Measurements from ENCODE around the gene CPSF2. TPM values are rescaled to one million over a fixed set of nuclear protein-coding genes. Genes with fewer than 3 reads are reported as not detected.
"Not testable (repeated sequence)": the region's sequence is repeated elsewhere in the genome, so short reads cannot be mapped to it uniquely, and the experiment has no call there.

The CPSF2 gene
- total and polyA plus RNA-seq, 10 of the 15 experiments (the other 5 are each of a cell fraction or from before 2014, with no cell fraction given), result 18.2 to 71.8 (median 47.0) TPM

DNA sequence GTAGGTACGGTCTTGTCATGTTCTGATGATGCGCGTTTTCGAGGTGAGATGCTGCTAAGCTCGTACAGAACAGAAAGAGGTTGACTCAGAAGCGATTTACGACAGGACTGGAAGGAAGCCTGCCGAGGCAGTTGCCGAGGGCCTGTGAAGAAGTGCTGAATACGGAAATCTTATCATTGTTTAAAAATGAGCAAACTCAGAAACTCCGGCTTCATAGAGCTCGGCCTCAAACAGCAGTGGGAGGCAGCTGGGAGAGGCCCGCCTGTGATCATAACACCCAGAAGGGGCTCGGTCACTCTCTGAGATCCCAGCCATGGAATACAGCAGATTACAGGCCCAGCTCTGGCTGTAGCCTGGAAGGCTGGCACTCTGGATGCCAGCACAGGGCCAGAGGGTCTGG, 87.4 kb downstream of the CPSF2 start (continued):
- TF ChIP-seq, protein P1, sequence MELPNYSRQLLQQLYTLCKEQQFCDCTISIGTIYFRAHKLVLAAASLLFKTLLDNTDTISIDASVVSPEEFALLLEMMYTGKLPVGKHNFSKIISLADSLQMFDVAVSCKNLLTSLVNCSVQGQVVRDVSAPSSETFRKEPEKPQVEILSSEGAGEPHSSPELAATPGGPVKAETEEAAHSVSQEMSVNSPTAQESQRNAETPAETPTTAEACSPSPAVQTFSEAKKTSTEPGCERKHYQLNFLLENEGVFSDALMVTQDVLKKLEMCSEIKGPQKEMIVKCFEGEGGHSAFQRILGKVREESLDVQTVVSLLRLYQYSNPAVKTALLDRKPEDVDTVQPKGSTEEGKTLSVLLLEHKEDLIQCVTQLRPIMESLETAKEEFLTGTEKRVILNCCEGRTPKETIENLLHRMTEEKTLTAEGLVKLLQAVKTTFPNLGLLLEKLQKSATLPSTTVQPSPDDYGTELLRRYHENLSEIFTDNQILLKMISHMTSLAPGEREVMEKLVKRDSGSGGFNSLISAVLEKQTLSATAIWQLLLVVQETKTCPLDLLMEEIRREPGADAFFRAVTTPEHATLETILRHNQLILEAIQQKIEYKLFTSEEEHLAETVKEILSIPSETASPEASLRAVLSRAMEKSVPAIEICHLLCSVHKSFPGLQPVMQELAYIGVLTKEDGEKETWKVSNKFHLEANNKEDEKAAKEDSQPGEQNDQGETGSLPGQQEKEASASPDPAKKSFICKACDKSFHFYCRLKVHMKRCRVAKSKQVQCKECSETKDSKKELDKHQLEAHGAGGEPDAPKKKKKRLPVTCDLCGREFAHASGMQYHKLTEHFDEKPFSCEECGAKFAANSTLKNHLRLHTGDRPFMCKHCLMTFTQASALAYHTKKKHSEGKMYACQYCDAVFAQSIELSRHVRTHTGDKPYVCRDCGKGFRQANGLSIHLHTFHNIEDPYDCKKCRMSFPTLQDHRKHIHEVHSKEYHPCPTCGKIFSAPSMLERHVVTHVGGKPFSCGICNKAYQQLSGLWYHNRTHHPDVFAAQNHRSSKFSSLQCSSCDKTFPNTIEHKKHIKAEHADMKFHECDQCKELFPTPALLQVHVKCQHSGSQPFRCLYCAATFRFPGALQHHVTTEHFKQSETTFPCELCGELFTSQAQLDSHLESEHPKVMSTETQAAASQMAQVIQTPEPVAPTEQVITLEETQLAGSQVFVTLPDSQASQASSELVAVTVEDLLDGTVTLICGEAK (IDR thresholded peaks at IDR 0.05; ENCODE audit: borderline replicate concordance), result no peak
- TF ChIP-seq, protein P2, sequence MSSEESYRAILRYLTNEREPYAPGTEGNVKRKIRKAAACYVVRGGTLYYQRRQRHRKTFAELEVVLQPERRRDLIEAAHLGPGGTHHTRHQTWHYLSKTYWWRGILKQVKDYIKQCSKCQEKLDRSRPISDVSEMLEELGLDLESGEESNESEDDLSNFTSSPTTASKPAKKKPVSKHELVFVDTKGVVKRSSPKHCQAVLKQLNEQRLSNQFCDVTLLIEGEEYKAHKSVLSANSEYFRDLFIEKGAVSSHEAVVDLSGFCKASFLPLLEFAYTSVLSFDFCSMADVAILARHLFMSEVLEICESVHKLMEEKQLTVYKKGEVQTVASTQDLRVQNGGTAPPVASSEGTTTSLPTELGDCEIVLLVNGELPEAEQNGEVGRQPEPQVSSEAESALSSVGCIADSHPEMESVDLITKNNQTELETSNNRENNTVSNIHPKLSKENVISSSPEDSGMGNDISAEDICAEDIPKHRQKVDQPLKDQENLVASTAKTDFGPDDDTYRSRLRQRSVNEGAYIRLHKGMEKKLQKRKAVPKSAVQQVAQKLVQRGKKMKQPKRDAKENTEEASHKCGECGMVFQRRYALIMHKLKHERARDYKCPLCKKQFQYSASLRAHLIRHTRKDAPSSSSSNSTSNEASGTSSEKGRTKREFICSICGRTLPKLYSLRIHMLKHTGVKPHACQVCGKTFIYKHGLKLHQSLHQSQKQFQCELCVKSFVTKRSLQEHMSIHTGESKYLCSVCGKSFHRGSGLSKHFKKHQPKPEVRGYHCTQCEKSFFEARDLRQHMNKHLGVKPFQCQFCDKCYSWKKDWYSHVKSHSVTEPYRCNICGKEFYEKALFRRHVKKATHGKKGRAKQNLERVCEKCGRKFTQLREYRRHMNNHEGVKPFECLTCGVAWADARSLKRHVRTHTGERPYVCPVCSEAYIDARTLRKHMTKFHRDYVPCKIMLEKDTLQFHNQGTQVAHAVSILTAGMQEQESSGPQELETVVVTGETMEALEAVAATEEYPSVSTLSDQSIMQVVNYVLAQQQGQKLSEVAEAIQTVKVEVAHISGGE (CRISPR knock-in tag; IDR thresholded peaks at IDR 0.05), result no peak

DNA sequence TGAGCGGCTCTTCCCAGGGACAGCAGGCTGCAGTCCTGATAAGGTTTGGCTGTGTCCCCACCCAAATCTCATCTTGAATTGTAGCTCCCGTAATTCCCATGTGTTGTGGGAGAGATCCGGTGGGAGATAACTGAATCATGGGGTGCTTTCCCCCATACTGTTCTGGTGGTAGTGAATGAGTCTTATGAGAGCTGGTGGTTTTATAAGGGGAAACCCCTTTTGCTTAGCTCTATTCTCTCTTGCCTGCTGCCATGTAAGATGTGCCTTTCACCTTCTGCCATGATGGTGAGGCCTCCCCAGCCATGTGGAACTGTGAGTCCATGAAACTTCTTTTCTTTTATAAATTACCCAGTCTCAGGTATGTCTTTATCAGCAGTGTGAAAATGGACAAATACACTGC, 91.4 kb downstream of the CPSF2 start:
- H3K9ac ChIP-seq (ENCODE audit: control insufficient read depth, insufficient read depth, low read length); CTCF ChIA-PET; DNase-seq (ENCODE audit: low read depth, low spot score); H3K4me2 ChIP-seq (ENCODE audit: control insufficient read depth, insufficient read depth); H3K27ac ChIP-seq (ENCODE audit: control insufficient read depth, insufficient read depth); H3K9me3 ChIP-seq (replicated peaks; ENCODE audit: control insufficient read depth, insufficient read depth, low read length); ATAC-seq; FAIRE-seq; intact Hi-C loops (cut with micrococcal nuclease; ENCODE audit: unreplicated experiment); H3K4me1 ChIP-seq (ENCODE audit: control insufficient read depth, insufficient read depth, low read length); H3K79me2 ChIP-seq (ENCODE audit: control insufficient read depth, insufficient read depth, low read length); H4K20me1 ChIP-seq (ENCODE audit: control insufficient read depth, insufficient read depth); POLR2A ChIA-PET; BruUV-seq (replicated peaks); H2AFZ ChIP-seq (ENCODE audit: control insufficient read depth, low read depth, low read length); RAD21 ChIA-PET (ENCODE audit: unreplicated experiment); H3K4me3 ChIP-seq; SMC1A ChIA-PET (ENCODE audit: uncharacterized antibody, unreplicated experiment); H3K27me3 ChIP-seq (replicated peaks in 1 of 2; ENCODE audit: control insufficient read depth in 2 of 2, insufficient read depth in 2 of 2, low read length in 1 of 2); in situ Hi-C loops (cut with MboI); H3K36me3 ChIP-seq (ENCODE audit: control insufficient read depth in 2 of 2, insufficient read depth in 2 of 2, low read length in 1 of 2): not testable (repeated sequence)
- WGBS (ENCODE audit: insufficient coverage, insufficient replicate concordance, low lambda C conversion rate, missing lambda C conversion rate), result 47% methylated on average over 3 of the region's 3 CpGs

Measured in GM12878 (cell line).